Cardiac muscle cell (in vitro differentiated cells and primary cell): ENCODE results near the gene C3orf70. TPM values are rescaled to one million over a fixed set of nuclear protein-coding genes. Genes with fewer than 3 reads are reported as not detected.

Source experiments
- DNase-seq, 2 donors: peaks; one replicate each; pipeline versions ENCODE4 v3.0.0 to v3.0.0-alpha.2; 2010 to 2017; ENCODE audit warnings: low read depth in 1 of 2, low spot score in 1 of 2
- H3K27ac ChIP-seq: fragments of 200-600 bp; sonication (generic); 2 replicates; pipeline ENCODE4 v1.5.1; 2016
- H3K27me3 ChIP-seq: fragments of 200-600 bp; sonication (generic); 2 replicates; pipeline ENCODE4 v1.6.0; 2016; ENCODE audit warnings: control low read depth
- H3K36me3 ChIP-seq: fragments of 200-600 bp; sonication (generic); 2 replicates; pipeline ENCODE4 v1.5.1; 2016; ENCODE audit warnings: control low read depth
- H3K4me1 ChIP-seq: fragments of 200-600 bp; sonication (generic); 2 replicates; pipeline ENCODE4 v1.8.1; 2017; ENCODE audit warnings: low read depth, mild to moderate bottlenecking, mixed run types
- H3K4me3 ChIP-seq: fragments of 200-600 bp; sonication (generic); 2 replicates; pipeline ENCODE4 v1.5.1; 2016; ENCODE audit warnings: mild to moderate bottlenecking
- H3K9me3 ChIP-seq: fragments of 200-600 bp; sonication (generic); 2 replicates; pipeline ENCODE4 v1.5.1; 2017; ENCODE audit warnings: low read depth, mild to moderate bottlenecking, control low read depth
- CTCF ChIP-seq: IDR thresholded peaks from 2 replicates; pipeline ENCODE4 v1.5.1; 2012; ENCODE audit warnings: low read depth, mild to moderate bottlenecking, low read length
- polyA plus RNA-seq: library from polyadenylated mRNA; unstranded; fragments of >200 nt; fragmentation: Nextera tagmentation; extraction: Ambion mirVana; gene quantifications from 2 replicates; pipeline ENCODE4 v1.2.1, GENCODE V29; 2016
- total RNA-seq: library from RNA; depleted of rRNA; stranded (reverse); fragments of >200 nt; gene quantifications from 2 replicates; pipeline ENCODE4 v1.2.3, GENCODE V29; 2016

The C3orf70 gene
- total and polyA plus RNA-seq, 2 experiments from 2014 or later = 0.42 to 0.55 TPM

- Histone ChIP-seq H3K4me1 (no peaks in the 10 kb centered on the region), H3K36me3 (peaks cover 4% of the 10 kb centered on the region), H3K27me3 (no peaks in the 10 kb centered on the region), H3K27ac (no peak overlapping the region), H3K9me3 (no peaks in the 10 kb centered on the region), H3K4me3 (no peak overlapping the region)
- DNase-seq = no peak
- no peak for TF ChIP-seq CTCF
These were observed 121.9 kb downstream of the C3orf70 start for GRCh38 chr3:185030951-185031350.

- H3K27me3 ChIP-seq = no peaks in the 10 kb centered on the region
These were observed 122.5 kb downstream of the C3orf70 start for GRCh38 chr3:185030399-185030798.

GRCh38 chr3:185029086-185029485 is 123.8 kb downstream of the C3orf70 start:
- H3K4me3 ChIP-seq = no peak overlapping the region
- no peak for DNase-seq
- H3K36me3 ChIP-seq = peaks cover 4% of the 10 kb centered on the region
- TF ChIP-seq CTCF = no peak
- no peak overlapping the region for H3K27ac ChIP-seq
- H3K4me1 ChIP-seq = peaks cover 12% of the 10 kb centered on the region
- H3K27me3 ChIP-seq = no peaks in the 10 kb centered on the region
- H3K9me3 ChIP-seq = no peaks in the 10 kb centered on the region

More at GRCh38 chr3:185030399-185030798, 122.5 kb downstream of the C3orf70 start:
- no peak for DNase-seq
- no peaks in the 10 kb centered on the region for H3K9me3 ChIP-seq
- H3K36me3 ChIP-seq = peaks cover 4% of the 10 kb centered on the region
- peaks cover under 1% of the 10 kb centered on the region for H3K4me1 ChIP-seq
- no peak for TF ChIP-seq CTCF
- no peak overlapping the region for H3K4me3 ChIP-seq
- no peak overlapping the region for H3K27ac ChIP-seq

- H3K4me1 ChIP-seq = peaks cover 12% of the 10 kb centered on the region
- peaks cover 4% of the 10 kb centered on the region for H3K36me3 ChIP-seq
- no peaks in the 10 kb centered on the region for H3K27me3 ChIP-seq
- H3K9me3 ChIP-seq = no peaks in the 10 kb centered on the region
- no peak overlapping the region for H3K27ac ChIP-seq
- TF ChIP-seq CTCF = no peak
- no peak for DNase-seq
- no peak overlapping the region for H3K4me3 ChIP-seq
These were observed 124.7 kb downstream of the C3orf70 start for GRCh38 chr3:185028121-185028520.

Other genes with a start within 250 kb of the C3orf70 start
- gene EHHADH, start 101.0 kb upstream of the C3orf70 start, total RNA-seq = 5.4 and 7.7 TPM in 2 replicates
- gene EHHADH, start 101.0 kb upstream of the C3orf70 start, polyA plus RNA-seq = 3.8 and 4.4 TPM in 2 replicates
- gene MAP3K13, start 210.1 kb upstream of the C3orf70 start, total RNA-seq = 18.0 and 19.1 TPM in 2 replicates
- gene MAP3K13, start 210.1 kb upstream of the C3orf70 start, polyA plus RNA-seq = 37.4 and 47.4 TPM in 2 replicates